Measurements from ENCODE around the gene TICRR.

DNA sequence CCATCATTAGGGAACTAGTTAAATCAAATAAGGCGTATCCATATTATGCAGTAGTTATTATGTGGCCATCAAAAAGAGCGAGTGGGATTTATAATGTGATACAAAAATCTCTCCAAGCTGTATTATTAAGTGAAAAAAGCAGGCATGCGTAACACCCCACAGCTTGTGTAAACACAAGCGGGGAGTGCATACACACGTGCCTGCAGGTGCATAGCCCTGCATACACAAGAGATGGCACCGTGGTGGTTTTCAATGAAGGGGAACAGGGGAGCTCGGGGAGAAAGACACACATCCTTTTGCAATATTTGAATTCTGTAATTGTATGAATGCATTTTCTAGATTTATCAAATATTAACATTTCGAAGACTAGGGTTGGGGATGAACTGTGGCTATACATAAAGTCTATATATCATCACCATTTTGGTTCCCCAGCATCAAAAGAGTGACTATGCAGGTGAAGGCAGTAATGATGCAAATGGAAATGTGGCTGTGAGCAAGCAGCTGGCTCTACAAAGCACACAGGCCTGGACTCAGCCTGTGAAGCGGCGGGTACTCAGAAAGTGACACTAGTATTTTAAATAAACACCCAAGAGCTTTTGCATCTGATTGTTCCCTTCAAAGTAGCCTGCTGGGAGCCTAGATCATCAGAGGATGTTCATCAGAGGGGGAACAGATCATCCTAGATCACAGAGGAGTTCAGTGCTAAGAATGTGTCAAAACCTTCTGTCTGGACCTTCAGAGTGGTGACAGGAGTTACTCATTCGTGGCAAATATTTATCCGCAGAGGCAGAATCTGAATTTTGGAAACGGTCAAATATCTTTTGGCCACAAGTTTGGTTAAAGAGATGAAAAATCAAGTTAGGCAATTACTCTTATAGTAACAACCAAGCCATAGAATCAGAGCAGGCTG, 89.4 kb downstream of the TICRR start:
- TF ChIP-seq, protein P1, sequence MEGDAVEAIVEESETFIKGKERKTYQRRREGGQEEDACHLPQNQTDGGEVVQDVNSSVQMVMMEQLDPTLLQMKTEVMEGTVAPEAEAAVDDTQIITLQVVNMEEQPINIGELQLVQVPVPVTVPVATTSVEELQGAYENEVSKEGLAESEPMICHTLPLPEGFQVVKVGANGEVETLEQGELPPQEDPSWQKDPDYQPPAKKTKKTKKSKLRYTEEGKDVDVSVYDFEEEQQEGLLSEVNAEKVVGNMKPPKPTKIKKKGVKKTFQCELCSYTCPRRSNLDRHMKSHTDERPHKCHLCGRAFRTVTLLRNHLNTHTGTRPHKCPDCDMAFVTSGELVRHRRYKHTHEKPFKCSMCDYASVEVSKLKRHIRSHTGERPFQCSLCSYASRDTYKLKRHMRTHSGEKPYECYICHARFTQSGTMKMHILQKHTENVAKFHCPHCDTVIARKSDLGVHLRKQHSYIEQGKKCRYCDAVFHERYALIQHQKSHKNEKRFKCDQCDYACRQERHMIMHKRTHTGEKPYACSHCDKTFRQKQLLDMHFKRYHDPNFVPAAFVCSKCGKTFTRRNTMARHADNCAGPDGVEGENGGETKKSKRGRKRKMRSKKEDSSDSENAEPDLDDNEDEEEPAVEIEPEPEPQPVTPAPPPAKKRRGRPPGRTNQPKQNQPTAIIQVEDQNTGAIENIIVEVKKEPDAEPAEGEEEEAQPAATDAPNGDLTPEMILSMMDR (IDR thresholded peaks at IDR 0.05) = no peak
- no peak for TF ChIP-seq ATF1 (CRISPR knock-in tag; IDR thresholded peaks at IDR 0.05)
- TF ChIP-seq, protein P2, sequence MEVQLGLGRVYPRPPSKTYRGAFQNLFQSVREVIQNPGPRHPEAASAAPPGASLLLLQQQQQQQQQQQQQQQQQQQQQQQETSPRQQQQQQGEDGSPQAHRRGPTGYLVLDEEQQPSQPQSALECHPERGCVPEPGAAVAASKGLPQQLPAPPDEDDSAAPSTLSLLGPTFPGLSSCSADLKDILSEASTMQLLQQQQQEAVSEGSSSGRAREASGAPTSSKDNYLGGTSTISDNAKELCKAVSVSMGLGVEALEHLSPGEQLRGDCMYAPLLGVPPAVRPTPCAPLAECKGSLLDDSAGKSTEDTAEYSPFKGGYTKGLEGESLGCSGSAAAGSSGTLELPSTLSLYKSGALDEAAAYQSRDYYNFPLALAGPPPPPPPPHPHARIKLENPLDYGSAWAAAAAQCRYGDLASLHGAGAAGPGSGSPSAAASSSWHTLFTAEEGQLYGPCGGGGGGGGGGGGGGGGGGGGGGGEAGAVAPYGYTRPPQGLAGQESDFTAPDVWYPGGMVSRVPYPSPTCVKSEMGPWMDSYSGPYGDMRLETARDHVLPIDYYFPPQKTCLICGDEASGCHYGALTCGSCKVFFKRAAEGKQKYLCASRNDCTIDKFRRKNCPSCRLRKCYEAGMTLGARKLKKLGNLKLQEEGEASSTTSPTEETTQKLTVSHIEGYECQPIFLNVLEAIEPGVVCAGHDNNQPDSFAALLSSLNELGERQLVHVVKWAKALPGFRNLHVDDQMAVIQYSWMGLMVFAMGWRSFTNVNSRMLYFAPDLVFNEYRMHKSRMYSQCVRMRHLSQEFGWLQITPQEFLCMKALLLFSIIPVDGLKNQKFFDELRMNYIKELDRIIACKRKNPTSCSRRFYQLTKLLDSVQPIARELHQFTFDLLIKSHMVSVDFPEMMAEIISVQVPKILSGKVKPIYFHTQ (CRISPR knock-in tag; IDR thresholded peaks at IDR 0.05) = no peak

Measured in WTC11 (cell line).